ENCODE results near the gene GGA1. TPM values are rescaled to one million over a fixed set of nuclear protein-coding genes. Genes with fewer than 3 reads are reported as not detected.
"Not testable (repeated sequence)": the region's sequence is repeated elsewhere in the genome, so short reads cannot be mapped to it uniquely, and the experiment has no call there.

The GGA1 gene
- polyA plus RNA-seq, 1 donor = 69.4 TPM

DNA sequence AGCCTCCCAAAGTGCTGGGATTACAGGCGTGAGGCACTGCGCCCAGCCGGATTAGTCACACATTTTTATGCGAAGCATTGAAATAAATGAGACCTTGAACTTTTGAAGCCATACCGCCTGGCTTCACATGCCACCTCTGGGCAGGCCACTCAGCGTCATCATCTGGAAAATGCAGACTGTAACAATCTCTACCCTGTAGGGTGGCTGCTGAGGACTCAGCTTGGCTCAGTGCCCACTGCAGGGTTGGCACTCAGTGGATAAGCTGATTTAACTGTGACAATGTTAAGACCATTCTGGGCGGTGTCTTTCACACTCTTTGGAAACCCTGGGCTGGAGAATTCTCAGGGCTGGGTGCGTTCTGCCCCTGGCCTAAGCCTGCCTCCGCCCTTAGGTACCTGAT is 39.3 kb downstream of the GGA1 start:
- no peak for DNase-seq

GRCh38 chr22:37650463-37651136 is 42.0 kb downstream of the GGA1 start:
- no peak for DNase-seq

- no peak for DNase-seq
These were observed 46.1 kb downstream of the GGA1 start for GRCh38 chr22:37654563-37655251.

- no peak for DNase-seq
These were observed 46.6 kb downstream of the GGA1 start for GRCh38 chr22:37655252-37655563.

GRCh38 chr22:37656583-37656982 is 47.9 kb downstream of the GGA1 start:
- not testable (repeated sequence) for DNase-seq

DNA sequence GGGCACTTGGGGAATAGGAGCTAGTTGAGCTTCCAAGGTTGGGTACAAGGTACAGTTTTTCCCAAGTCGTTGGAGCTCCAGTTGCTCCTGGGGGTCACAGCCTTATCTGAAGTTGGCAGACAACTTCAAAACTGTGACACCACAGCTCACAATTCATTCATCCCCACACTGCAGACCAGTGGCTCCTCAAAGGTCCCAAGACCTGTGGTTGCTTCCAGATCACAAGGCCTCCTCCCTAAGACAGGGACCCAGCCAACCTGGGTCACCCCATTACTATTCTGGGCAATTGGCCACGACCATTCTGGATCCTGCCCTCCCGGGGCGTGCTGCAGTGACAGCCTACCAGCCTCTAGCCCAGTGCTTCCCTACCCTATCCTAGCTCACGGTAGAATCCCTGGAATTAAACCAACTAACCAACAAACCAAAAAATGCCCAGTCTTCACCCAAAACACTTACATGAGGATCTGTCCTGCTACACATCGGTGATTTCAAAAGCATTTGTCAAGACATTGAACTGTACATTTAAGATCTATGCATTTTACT is 49.0 kb downstream of the GGA1 start:
- DNase-seq = no peak

GRCh38 chr22:37658133-37659065 is 49.8 kb downstream of the GGA1 start, which contains the start of gene PDXP:
Gene PDXP (plus strand): TSS chr22:37658723. CDS start chr22:37658783, 60 bp downstream.
- DNase-seq = peak; percentile 99

GRCh38 chr22:37659066-37659896 is 50.6 kb downstream of the GGA1 start:
- DNase-seq = no peak

DNA sequence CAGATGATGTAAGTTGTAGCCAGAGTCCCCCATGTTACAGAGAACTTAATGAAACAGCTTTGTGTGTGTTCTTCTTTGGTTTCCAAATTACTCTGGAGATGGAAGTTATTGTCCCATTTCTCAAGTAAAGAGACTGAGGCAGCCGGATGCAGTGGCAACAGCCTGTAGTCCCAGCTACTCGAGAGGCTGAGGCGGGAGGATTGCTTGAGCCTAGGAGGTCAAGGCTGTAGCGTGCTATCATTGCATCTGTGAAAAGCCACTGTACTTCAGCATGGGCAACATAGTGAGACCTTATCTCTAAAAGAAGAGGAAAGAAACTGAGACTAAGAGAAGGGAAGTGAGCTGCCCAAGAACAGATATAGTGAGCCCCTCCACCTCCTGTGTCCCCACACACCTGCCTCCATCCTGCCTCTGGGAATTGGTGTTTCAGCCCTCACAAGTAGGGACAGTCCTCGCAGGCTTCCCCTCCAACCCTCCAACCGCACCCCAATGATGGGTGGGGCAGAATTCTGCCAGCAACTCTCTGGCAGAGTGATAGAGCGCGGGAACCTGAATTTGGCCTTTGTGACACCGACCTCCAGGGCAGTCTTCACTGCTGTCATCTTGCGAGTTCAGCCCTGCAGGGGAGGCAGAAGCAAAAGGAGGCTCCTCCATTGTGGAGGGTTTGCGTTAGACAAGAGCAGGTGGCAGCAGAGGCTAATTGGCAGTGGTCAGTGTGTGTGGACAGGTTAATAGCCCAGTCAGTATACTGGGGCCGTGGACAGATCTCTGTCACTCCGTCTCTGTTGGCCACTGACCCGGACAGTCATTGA is 51.5 kb downstream of the GGA1 start:
- DNase-seq = no peak

- DNase-seq = no peak
These were observed 52.0 kb downstream of the GGA1 start for GRCh38 chr22:37660709-37661045.

DNA sequence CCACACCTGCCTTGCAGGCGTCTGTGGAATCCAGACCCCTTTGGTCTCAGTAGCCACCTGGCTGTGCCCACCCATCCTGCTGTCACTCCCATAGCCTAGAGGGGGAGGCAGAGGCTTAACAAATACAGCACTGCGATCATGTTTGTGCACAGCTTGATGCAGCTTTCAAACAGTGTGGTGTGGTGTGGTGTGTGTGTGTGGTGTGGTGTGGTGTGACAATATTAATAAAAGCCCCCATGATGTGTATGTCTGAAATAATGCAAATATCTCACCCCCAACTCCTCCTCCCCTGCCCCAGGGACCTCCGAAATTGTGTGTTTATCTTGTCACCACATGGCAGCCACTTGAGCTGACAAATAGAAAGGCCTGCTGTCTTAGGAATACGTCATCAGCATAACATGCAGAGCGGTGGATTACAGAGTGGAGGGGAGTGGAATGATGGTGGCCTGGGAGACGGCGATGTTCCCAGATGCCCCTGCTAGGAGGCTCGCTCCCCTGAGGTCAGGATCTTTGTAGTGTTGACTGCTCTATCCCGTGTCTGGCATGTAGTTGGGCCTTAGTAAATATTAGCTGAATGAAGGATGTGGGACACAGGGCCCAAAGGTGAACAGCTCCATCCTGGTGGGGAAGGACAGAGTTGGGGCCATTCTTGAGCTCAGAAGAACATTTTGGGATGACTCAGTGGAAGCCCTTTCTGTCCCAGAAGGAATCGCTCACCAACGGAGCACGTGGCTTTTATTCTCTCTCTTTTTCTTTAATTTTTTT is 52.7 kb downstream of the GGA1 start:
- peak; percentile 55 for DNase-seq

DNA sequence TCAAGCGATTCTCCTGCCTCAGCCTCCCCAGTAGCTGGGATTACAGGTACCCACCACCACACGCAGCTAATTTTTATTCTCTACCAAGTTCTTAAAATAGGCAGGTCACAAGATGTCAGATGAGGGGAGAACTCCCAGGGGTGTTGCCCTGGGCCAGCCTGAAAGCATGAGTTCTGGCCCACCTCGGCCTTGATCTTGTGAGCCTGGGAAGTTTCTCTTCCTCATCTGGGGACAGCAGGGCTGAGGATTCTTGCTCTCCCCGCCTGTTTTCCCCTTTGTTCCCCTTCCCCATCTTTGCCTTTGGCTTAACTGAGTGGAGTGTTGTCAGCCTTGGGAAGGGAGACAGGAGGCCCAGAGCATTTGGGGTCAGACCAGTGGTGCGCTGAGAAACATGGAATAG is 53.4 kb downstream of the GGA1 start:
- DNase-seq = no peak

DNA sequence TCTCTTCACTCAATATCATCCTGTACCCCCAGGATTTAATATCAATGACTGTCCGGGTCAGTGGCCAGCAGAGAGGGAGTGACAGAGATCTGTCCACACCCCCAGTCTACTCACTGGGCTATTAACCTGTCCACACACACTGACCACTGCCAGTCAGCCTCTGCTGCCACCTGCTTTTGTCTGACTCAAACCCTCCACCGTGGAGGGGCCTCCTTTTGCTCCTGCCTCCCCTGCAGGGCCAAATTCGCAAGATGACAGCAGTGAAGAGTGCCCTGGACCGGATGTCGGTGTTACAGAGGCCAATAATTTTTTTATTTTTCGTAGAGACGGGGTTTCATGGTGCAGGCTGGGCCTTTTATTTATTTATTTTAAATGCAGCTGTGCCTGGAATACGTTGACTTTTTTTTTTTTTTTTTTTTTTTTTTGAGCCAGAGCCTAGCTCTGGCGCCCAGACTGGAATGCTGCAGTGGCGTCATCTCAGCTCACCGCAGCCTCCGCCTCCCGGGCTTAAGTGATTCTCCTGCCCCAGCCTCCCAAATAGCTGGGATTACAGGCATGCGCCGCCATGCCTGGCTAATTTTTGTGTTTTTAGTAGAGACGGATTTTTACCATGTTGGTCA is 55.0 kb downstream of the GGA1 start:
- no peak for DNase-seq

DNA sequence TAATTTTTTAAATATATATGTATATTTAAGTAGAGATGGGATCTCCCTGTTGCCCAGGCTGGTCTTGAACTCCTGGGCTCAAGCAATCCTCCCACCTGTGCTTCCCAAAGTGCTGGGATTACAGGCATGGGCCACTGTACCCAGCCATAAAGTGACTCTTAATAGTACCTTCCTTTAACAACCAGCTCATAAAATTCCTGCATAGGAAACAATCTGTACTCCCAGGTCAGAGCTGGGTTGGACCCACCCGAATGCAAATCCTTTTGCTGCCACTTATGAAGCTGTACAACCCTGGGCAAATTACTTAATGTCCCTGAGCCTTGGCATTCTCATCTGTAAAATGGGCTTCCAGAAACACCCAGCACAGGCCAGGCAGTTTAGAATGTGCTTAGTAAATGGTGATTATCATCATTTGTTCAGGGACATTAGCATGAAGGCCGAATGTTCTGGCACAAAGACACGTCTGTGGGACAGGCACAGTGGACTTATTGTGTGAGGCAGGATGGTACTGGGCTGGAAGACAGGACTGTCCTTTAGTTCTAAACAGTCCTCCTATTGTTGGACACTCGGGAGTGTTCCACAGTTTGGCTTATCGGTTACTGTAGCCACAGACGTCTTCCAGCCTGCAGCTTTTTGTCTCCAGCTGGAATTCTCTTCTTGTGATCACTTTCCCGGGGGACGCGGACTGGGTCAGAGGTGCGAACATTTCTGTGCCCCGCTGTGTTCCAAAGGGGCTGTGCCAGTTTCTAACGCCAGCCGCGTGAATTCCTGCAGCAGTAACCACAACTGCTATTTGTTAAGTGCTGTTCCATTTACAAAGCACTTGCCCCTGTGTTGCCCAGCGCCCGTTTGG is 55.8 kb downstream of the GGA1 start:
- no peak for DNase-seq

GRCh38 chr22:37665487-37665886 is 56.9 kb downstream of the GGA1 start:
- DNase-seq = no peak

GRCh38 chr22:37669586-37669985 is 61.0 kb downstream of the GGA1 start:
- no peak for DNase-seq

GRCh38 chr22:37672206-37672919 is 63.7 kb downstream of the GGA1 start:
- no peak for DNase-seq

GRCh38 chr22:37672920-37673455 is 64.4 kb downstream of the GGA1 start:
- no peak for DNase-seq

All from left kidney (tissue), 2 donors.